ENCODE data around the gene PMVK.

Gene PMVK

GRCh38 chr1:154877370-154877974 lies 59.0 kb downstream of the PMVK start:
- DNase-seq, result no peak

- no peak for DNase-seq
Observed at GRCh38 chr1:154876842-154877369, 59.6 kb downstream of the PMVK start.
